Nephron progenitor cell (in vitro differentiated cells): ENCODE measurements around the gene HMG20B.

Source experiments
- DNase-seq: peaks from one replicate; pipeline ENCODE4 v3.0.0; 2021
- H3K27ac Mint-ChIP-seq: 2 replicates; pipeline ENCODE4 v1.8.0; 2021; ENCODE audit warnings: mild to moderate bottlenecking, moderate library complexity, mixed read lengths
- H3K27me3 Mint-ChIP-seq: 2 replicates; pipeline ENCODE4 v1.8.0; 2021; ENCODE audit warnings: mild to moderate bottlenecking, low read depth, mixed read lengths; ENCODE audit not compliant: poor library complexity
- H3K36me3 Mint-ChIP-seq: 2 replicates; pipeline ENCODE4 v1.8.0; 2021; ENCODE audit warnings: low read depth, mixed read lengths
- H3K4me1 Mint-ChIP-seq: 2 replicates; pipeline ENCODE4 v1.8.0; 2021; ENCODE audit warnings: mixed read lengths
- H3K4me3 Mint-ChIP-seq: 2 replicates; pipeline ENCODE4 v1.8.0; 2021; ENCODE audit warnings: mild to moderate bottlenecking, moderate library complexity, mixed read lengths
- H3K9me3 Mint-ChIP-seq: 2 replicates; pipeline ENCODE4 v1.8.0; 2021; ENCODE audit warnings: mild to moderate bottlenecking, moderate library complexity, mixed read lengths
- CTCF ChIP-seq: fragments of 200-600 bp; sonication (generic); IDR thresholded peaks from 2 replicates; pipeline ENCODE4 v1.5.0; 2021; ENCODE audit warnings: antibody characterized with exemption

Gene HMG20B

GRCh38 chr19:3535563-3535965, 37.2 kb upstream of the HMG20B start:
- H3K27me3 Mint-ChIP-seq: no peaks in the 10 kb centered on the region
- no peak for TF ChIP-seq CTCF

GRCh38 chr19:3535981-3536380, 36.8 kb upstream of the HMG20B start:
- peaks cover 19% of the 10 kb centered on the region for H3K36me3 Mint-ChIP-seq
- TF ChIP-seq CTCF: no peak
- no peaks in the 10 kb centered on the region for H3K9me3 Mint-ChIP-seq
- H3K4me1 Mint-ChIP-seq: peaks cover 6% of the 10 kb centered on the region
- no peak overlapping the region for H3K27ac Mint-ChIP-seq
- no peaks in the 10 kb centered on the region for H3K27me3 Mint-ChIP-seq
- H3K4me3 Mint-ChIP-seq: no peak overlapping the region
- DNase-seq: no peak

More at GRCh38 chr19:3535563-3535965, 37.2 kb upstream of the HMG20B start:
- Mint-ChIP-seq H3K4me1 (peaks cover 6% of the 10 kb centered on the region), H3K36me3 (peaks cover 19% of the 10 kb centered on the region), H3K4me3 (no peak overlapping the region), H3K27ac (no peak overlapping the region), H3K9me3 (no peaks in the 10 kb centered on the region)
- DNase-seq: no peak

- Mint-ChIP-seq H3K27ac (no peak overlapping the region), H3K4me1 (peaks cover 6% of the 10 kb centered on the region), H3K27me3 (no peaks in the 10 kb centered on the region), H3K36me3 (peaks cover 19% of the 10 kb centered on the region), H3K9me3 (no peaks in the 10 kb centered on the region), H3K4me3 (no peak overlapping the region)
- no peak for DNase-seq
- no peak for TF ChIP-seq CTCF
These were observed 36.2 kb upstream of the HMG20B start for GRCh38 chr19:3536429-3537100.

GRCh38 chr19:3537101-3537437, 35.7 kb upstream of the HMG20B start:
- Mint-ChIP-seq H3K36me3 (peaks cover 19% of the 10 kb centered on the region), H3K4me1 (peaks cover 6% of the 10 kb centered on the region), H3K9me3 (no peaks in the 10 kb centered on the region), H3K4me3 (no peak overlapping the region), H3K27ac (no peak overlapping the region), H3K27me3 (no peaks in the 10 kb centered on the region)
- no peak for DNase-seq
- no peak for TF ChIP-seq CTCF

- Mint-ChIP-seq H3K4me1 (peaks cover 6% of the 10 kb centered on the region), H3K36me3 (peaks cover 19% of the 10 kb centered on the region), H3K27ac (peak overlapping the region; percentile 90)
These were observed 35.1 kb upstream of the HMG20B start for GRCh38 chr19:3537438-3538240.

More at GRCh38 chr19:3537438-3538240, 35.1 kb upstream of the HMG20B start:
- no peaks in the 10 kb centered on the region for H3K27me3 Mint-ChIP-seq
- no peak overlapping the region for H3K4me3 Mint-ChIP-seq
- DNase-seq: no peak
- no peaks in the 10 kb centered on the region for H3K9me3 Mint-ChIP-seq
- TF ChIP-seq CTCF: no peak
